GM19468 (cell line): ENCODE measurements around the gene ALDH4A1.
"Not testable (repeated sequence)": the region's sequence is repeated elsewhere in the genome, so short reads cannot be mapped to it uniquely, and the experiment has no call there.

Source experiments
- ATAC-seq: cut with Tn5 transposase; IDR thresholded peaks from one replicate; pipeline ENCODE4 v1.9.1; 2021; ENCODE audit warnings: mild to moderate bottlenecking, moderate library complexity, moderate number of reproducible peaks; ENCODE audit not compliant: unreplicated experiment; ENCODE audit errors: extremely low read depth

ALDH4A1 gene

GRCh38 chr1:18901147-18901951 is 1.0 kb downstream of the ALDH4A1 start:
- ATAC-seq: no peak

- no peak for ATAC-seq
Observed at GRCh38 chr1:18900303-18900841, 2.0 kb downstream of the ALDH4A1 start.

- ATAC-seq: no peak
Observed at GRCh38 chr1:18899363-18900049, 2.8 kb downstream of the ALDH4A1 start.

GRCh38 chr1:18898567-18898966 is 3.8 kb downstream of the ALDH4A1 start:
- no peak for ATAC-seq

GRCh38 chr1:18895317-18895716 is 7.0 kb downstream of the ALDH4A1 start:
- ATAC-seq: no peak

- ATAC-seq: no peak
Observed at GRCh38 chr1:18893120-18893519, 9.2 kb downstream of the ALDH4A1 start.

GRCh38 chr1:18891858-18892257 is 10.5 kb downstream of the ALDH4A1 start:
- ATAC-seq: not testable (repeated sequence)

- ATAC-seq: no peak
Observed at GRCh38 chr1:18891426-18891780, 11.0 kb downstream of the ALDH4A1 start.

- ATAC-seq: no peak
Observed at GRCh38 chr1:18890706-18891425, 11.5 kb downstream of the ALDH4A1 start.

- ATAC-seq: no peak
Observed at GRCh38 chr1:18886003-18886335, 16.4 kb downstream of the ALDH4A1 start.

GRCh38 chr1:18885311-18886002 is 16.9 kb downstream of the ALDH4A1 start:
- ATAC-seq: no peak

- ATAC-seq: no peak
Observed at GRCh38 chr1:18884727-18885126, 17.6 kb downstream of the ALDH4A1 start.

GRCh38 chr1:18884419-18884717 is 18.0 kb downstream of the ALDH4A1 start:
- no peak for ATAC-seq

GRCh38 chr1:18883636-18884418 is 18.5 kb downstream of the ALDH4A1 start:
- ATAC-seq: no peak

- no peak for ATAC-seq
Observed at GRCh38 chr1:18883079-18883478, 19.3 kb downstream of the ALDH4A1 start.

- ATAC-seq: no peak
Observed at GRCh38 chr1:18882486-18882885, 19.9 kb downstream of the ALDH4A1 start.

- ATAC-seq: no peak
Observed at GRCh38 chr1:18881642-18882431, 20.5 kb downstream of the ALDH4A1 start.

GRCh38 chr1:18881164-18881563 is 21.2 kb downstream of the ALDH4A1 start:
- no peak for ATAC-seq

GRCh38 chr1:18880585-18880984 is 21.8 kb downstream of the ALDH4A1 start:
- ATAC-seq: no peak
